HG03196 (cell line): ENCODE measurements around the gene BAG1.
A peak's percentile ranks its signal among the peaks of the same experiment; 100 is the strongest.

Experiments used
- ATAC-seq: cut with Tn5 transposase; IDR thresholded peaks from one replicate; pipeline ENCODE4 v1.9.1; 2021; ENCODE audit not compliant: unreplicated experiment

BAG1 gene

GRCh38 chr9:33277484-33277883 lies 13.0 kb upstream of the BAG1 start:
- ATAC-seq, result no peak

DNA sequence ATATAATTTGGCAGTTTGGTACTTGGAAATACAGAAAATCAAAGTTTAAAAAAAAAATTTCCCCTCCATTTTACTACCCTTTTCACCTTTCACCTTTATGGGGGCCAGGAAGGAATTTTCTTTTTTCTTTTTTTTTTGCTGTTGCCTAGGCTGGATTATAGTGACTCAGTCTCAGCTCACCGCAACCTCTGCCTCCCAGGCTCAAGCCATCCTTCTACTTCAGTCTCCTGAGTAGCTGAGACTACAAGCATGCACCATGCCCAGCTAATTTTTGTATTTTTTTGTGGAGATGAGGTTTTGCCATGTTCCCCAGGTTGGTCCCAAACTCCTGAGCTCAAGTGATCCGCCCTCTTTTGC lies 9.4 kb upstream of the BAG1 start:
- no peak for ATAC-seq

- no peak for ATAC-seq
These were observed 8.9 kb upstream of the BAG1 start for GRCh38 chr9:33273266-33273971.

- ATAC-seq, result no peak
These were observed 7.6 kb upstream of the BAG1 start for GRCh38 chr9:33272061-33272460.

DNA sequence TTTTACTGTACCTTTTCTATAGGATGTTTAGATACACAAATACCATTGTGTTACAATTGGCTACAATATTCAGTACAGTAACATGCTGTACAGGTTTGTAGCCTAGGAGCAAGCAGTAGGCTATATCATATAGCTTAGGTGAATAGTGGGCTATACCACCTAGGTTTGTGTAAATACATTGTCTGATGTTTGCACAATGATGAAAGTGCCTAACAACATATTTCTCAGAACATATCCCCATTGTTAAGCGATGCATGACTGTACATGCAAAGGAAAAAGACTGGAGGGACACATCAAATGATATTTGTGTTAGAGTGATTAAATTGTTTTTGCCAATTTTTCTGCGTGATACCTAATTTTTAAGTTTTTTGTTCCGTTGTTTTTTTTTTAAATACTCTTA lies 5.6 kb upstream of the BAG1 start:
- no peak for ATAC-seq

- ATAC-seq, result no peak
These were observed 2.8 kb upstream of the BAG1 start for GRCh38 chr9:33267151-33267767.

- peak; percentile 1 for ATAC-seq
These were observed 830 bp upstream of the BAG1 start for GRCh38 chr9:33265211-33265865.

- ATAC-seq, result peak; percentile 24
These were observed 470 bp downstream of the BAG1 start for GRCh38 chr9:33264003-33264472.

GRCh38 chr9:33263131-33264002 lies 1.1 kb downstream of the BAG1 start:
- no peak for ATAC-seq

DNA sequence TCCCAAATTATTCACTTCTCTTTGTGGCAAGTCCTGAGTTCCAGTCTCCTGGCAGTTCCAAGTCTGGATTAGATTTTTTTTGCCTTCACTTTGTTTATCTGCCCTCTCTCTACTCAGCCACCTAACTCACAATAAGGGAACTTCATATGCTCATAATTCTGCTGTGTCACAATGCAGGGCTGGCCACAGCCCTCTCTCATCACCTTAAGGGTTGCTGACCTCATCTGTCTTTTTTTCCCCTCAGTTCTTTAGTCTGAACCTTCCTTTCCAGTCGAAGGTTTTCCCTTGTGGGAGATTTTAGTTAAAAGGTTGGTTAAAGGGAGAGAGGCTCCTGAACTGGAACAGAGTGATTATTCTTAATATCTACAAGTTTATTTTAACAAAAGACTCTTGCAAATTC lies 4.1 kb downstream of the BAG1 start:
- no peak for ATAC-seq

DNA sequence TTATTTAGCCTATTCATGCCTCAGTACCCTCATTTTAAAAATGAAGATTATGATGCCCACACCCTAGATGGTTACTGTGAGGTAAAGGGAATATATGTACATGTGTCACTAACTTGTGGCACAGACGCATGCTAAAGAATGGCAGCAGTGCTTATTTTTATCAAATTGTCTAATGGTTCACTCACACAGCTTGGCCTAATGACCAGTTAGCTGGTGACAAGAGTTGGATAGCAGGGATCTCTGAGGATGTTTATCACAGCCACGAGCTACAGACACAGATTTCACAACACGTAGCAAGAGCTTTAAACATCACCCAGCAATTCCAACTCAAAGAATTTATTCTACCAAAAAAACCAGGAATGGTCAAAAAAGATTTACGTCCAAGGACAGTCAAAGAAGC lies 7.2 kb downstream of the BAG1 start:
- no peak for ATAC-seq

DNA sequence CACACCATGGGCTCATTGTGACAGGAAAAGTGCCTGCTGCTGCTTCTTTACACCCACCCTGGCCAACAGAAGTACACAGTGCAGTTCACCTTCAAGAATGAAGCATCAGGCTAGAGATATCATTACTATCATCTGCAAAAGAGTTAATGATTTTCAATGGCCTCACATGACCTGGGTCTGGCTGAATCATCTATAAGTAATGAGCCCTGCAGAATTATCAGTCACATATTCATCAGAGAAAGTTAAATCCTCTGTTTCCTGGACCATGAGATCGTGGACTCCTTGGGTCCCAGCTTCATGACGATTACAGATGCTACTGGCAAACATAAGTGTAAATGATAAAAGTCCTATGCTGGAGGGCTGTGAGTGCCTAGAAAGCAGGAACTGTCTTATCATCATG lies 8.3 kb downstream of the BAG1 start:
- ATAC-seq, result no peak

DNA sequence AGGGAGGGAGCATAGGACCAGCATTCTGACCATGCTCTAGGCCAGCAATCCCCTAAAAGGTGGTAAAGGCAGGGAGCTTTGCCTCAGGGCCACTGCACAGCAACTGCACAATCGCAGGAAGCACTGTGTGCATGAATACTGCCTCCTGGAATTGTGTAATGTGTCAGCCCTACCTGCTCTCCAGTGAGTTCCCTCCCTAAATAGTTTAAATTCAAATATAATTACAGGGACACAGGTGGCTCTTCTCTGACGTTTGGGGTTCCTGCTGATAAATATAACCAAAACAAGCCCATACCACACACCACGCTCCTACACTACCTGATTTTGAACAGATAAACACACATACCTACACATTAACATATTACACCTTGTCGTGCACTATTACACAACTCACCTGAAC lies 9.0 kb downstream of the BAG1 start:
- no peak for ATAC-seq

DNA sequence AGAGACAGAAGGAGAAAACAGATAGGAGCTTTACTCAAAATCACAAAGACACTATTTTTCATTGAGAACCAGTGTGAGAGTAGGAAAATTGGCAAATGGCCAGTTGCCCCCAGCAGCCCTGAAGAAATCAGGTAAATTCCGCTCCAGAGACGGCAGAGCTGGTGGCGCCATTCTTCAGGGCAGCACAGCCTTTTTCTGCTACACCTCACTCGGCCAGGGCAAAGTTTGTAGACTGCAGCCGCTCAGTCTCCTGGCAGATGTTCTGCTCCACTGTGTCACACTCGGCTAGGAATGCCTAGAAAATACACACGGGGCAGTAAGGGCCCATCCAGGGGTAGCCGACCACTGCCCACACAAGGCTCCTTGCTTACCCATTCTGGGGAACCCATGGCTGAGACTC lies 9.5 kb downstream of the BAG1 start:
- no peak for ATAC-seq

GRCh38 chr9:33254211-33254610 lies 10.3 kb downstream of the BAG1 start:
- ATAC-seq, result no peak

GRCh38 chr9:33250458-33250995 lies 14.0 kb downstream of the BAG1 start:
- ATAC-seq, result no peak

DNA sequence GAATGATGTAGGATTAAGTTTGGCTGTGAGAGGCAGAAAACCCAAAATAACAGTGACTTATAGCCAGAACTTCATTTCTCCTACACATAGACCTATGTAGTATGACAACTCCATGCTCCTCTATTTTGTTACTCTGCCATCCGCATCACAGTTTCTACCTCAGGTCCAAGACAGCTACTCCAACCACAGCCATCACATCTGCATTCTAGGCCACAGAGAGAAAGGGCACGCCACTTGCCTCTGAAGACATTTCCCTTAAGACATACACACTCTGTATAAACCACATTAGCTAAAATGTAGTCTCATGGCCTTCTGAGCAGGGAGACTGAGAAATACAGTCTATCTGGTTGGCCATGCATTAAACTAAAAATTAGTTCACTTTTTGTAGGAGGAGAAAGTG lies 14.5 kb downstream of the BAG1 start:
- ATAC-seq, result no peak

GRCh38 chr9:33249087-33249658 lies 15.3 kb downstream of the BAG1 start:
- ATAC-seq, result peak; percentile 50

DNA sequence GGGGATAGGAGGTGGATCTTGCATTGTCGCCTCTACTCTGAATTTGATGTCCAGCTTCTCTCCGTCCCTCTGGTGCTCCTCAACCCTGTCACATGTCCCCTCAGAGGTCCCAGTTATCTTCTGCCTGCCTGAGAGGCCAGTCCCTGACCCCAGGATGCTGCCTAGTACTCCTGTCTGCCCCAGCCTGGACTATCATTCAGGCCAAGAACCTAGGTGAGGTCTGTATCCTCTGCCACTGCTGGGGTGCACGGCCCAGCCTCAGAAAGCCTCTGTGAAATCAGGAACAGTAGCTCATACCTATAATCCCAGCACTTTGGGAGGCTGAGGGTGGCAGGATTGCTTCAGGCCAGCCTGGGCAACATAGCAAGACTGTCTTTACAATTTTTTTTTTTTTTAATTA lies 15.9 kb downstream of the BAG1 start:
- ATAC-seq, result no peak

- ATAC-seq, result no peak
These were observed 18.1 kb downstream of the BAG1 start for GRCh38 chr9:33246269-33246860.
